ENCODE measurements around the gene AAMP. TPM values are rescaled to one million over a fixed set of nuclear protein-coding genes. Genes with fewer than 3 reads are reported as not detected.
A peak's percentile ranks its signal among the peaks of the same experiment; 100 is the strongest.

The AAMP gene
- total RNA-seq, 6 experiments from 2014 or later = 71.6 to 91.3 (median 80.4) TPM

GRCh38 chr2:218296847-218297246, 26.9 kb upstream of the AAMP start:
- Mint-ChIP-seq H3K4me1 (ENCODE audit: low read depth) (peaks cover 36% of the 10 kb centered on the region), H3K9me3 (no peaks in the 10 kb centered on the region), H3K4me3 (no peak overlapping the region), H3K36me3 (ENCODE audit: low read depth) (no peaks in the 10 kb centered on the region), H3K27ac (peak overlapping the region; percentile 61; the same call in 1 of the 2 replicates), H3K27me3 (ENCODE audit: insufficient read depth) (peaks cover 7% of the 10 kb centered on the region; the same call in 1 of the 2 replicates)
- DNase-seq = no peak
- 0 out of 2 replicates have a peak, but pooled peaks have one; percentile 10 for TF ChIP-seq CTCF (IDR thresholded peaks at IDR 0.05)

- no peak overlapping the region for H3K27ac Mint-ChIP-seq
- no peaks in the 10 kb centered on the region for H3K36me3 Mint-ChIP-seq (ENCODE audit: low read depth)
- no peaks in the 10 kb centered on the region for H3K9me3 Mint-ChIP-seq
- H3K27me3 Mint-ChIP-seq (ENCODE audit: insufficient read depth) = peaks cover 7% of the 10 kb centered on the region; the same call in 1 of the 2 replicates
- H3K4me1 Mint-ChIP-seq (ENCODE audit: low read depth) = peaks cover 38% of the 10 kb centered on the region
- H3K4me3 Mint-ChIP-seq = no peak overlapping the region
- TF ChIP-seq CTCF (IDR thresholded peaks at IDR 0.05) = no peak
- no peak for DNase-seq
These were observed 26.3 kb upstream of the AAMP start for GRCh38 chr2:218296200-218296599.

- Mint-ChIP-seq H3K4me3 (no peak overlapping the region), H3K36me3 (ENCODE audit: low read depth) (peaks cover 5% of the 10 kb centered on the region; the same call in 1 of the 2 replicates), H3K27me3 (ENCODE audit: insufficient read depth) (peaks cover 4% of the 10 kb centered on the region; the same call in 1 of the 2 replicates), H3K9me3 (no peaks in the 10 kb centered on the region), H3K27ac (no peak overlapping the region), H3K4me1 (ENCODE audit: low read depth) (peaks cover 47% of the 10 kb centered on the region)
- TF ChIP-seq CTCF (IDR thresholded peaks at IDR 0.05) = no peak
- no peak for DNase-seq
These were observed 25.1 kb upstream of the AAMP start for GRCh38 chr2:218295029-218295428.

GRCh38 chr2:218294430-218295022, 24.6 kb upstream of the AAMP start:
- Mint-ChIP-seq H3K4me3 (no peak overlapping the region), H3K27me3 (ENCODE audit: insufficient read depth) (peaks cover 3% of the 10 kb centered on the region; the same call in 1 of the 2 replicates), H3K27ac (no peak overlapping the region), H3K4me1 (ENCODE audit: low read depth) (peaks cover 52% of the 10 kb centered on the region), H3K36me3 (ENCODE audit: low read depth) (peaks cover 9% of the 10 kb centered on the region; the same call in 1 of the 2 replicates), H3K9me3 (no peaks in the 10 kb centered on the region)
- DNase-seq = no peak
- no peak for TF ChIP-seq CTCF (IDR thresholded peaks at IDR 0.05)

GRCh38 chr2:218293715-218294429, 23.9 kb upstream of the AAMP start:
- Mint-ChIP-seq H3K9me3 (no peaks in the 10 kb centered on the region), H3K27me3 (ENCODE audit: insufficient read depth) (peaks cover 3% of the 10 kb centered on the region; the same call in 1 of the 2 replicates), H3K4me3 (no peak overlapping the region; the same call in 1 of the 2 replicates), H3K4me1 (ENCODE audit: low read depth) (peaks cover 53% of the 10 kb centered on the region), H3K36me3 (ENCODE audit: low read depth) (peaks cover 12% of the 10 kb centered on the region), H3K27ac (no peak overlapping the region)
- TF ChIP-seq CTCF (IDR thresholded peaks at IDR 0.05) = no peak
- no peak for DNase-seq

Data from HFFc6 (cell line).